NCI-H1092 treated with DMSO at 0.1 percent for 48 hours (cell line): ENCODE measurements around the gene RUFY2.
A peak's percentile ranks its signal among the peaks of the same experiment; 100 is the strongest.
"Not testable (repeated sequence)": the region's sequence is repeated elsewhere in the genome, so short reads cannot be mapped to it uniquely, and the experiment has no call there.

Experiments
- DNase-seq: peaks from one replicate; lab custom pipeline; 2025; lab: John Stamatoyannopoulos, UW

The RUFY2 gene

DNA sequence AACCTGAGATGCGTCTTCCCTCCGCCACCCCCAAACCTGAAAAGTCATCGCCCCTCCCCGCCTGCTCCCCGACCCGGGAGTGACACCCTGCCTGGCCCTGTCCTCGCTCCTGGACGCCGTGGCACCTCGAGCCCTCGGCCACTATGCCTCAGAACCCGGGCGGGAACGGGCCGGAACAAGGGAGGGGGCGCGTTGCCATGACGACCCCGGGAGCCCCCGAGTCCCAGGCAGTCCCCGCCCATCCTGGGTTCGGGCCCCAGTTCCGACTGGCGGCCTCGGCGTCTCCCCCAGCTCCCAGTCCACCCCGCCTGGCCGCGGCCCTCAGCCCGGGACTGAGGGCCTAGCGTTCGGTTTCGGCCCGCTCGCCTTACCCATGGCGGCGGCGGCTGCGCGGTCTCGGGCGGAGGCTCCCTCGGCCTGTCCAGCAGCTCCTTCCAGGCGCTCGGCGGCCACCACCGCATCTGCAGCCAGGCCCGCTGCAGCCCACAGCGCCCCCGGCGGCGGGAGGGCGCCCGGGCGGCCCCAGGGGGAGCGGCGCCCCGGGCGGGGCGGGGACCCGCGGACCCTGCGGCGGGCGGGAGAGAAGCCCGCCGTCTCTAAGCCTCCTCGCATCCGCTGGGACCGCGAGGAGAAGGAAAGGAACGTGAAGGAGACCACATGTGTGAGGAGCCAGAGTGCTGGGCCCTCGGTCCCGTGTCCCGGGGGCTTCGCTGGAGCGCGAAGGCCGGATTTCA, at the start of gene RUFY2:
Gene RUFY2 (minus strand): TSS at position 463 of the 734 bp plus-strand sequence. CDS start 88 bp downstream, at position 375.
- peak; percentile 67 for DNase-seq

GRCh38 chr10:68449698-68450097, 42.6 kb upstream of the RUFY2 start:
- not testable (repeated sequence) for DNase-seq

GRCh38 chr10:68446179-68446578, 39.1 kb upstream of the RUFY2 start:
- no peak for DNase-seq

- no peak for DNase-seq
Measured at GRCh38 chr10:68442971-68443370, 35.9 kb upstream of the RUFY2 start.

- no peak for DNase-seq
Measured at GRCh38 chr10:68440898-68441297, 33.8 kb upstream of the RUFY2 start.

DNA sequence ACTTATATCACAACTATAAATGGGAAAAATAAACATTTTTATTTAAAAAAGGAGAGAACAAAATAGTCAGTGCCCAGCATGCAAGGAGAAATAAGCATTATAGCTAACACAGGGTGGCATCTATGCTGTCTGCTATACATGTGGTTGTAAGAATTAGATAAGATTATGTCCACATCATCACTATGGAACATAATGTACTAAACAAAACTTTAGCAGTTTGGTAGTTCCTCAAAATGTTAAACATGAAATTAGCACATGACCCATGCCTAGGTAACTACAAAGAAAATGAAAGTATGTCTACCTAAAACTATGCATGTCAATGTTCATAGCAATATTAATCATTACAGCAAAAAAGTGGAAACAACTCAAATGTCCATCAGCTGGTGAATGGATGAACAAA, 28.7 kb upstream of the RUFY2 start:
- no peak for DNase-seq

DNA sequence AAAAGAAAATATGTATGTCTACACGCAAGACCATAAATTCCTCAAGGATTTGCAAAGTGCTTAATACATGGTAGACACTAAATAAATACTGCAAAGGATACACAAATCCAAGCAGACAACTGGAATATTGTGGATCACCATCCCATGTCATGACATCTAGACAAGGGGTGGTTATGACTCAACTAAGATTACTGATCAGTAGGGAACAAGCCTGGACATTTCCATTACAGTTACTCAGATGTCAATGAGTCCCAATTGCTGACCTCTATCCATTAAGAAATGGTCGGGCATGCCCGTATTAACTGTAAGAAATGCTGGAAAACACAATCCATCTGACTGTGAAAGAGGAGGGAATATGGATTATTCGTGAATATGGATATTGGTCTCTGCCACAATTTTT, 27.6 kb upstream of the RUFY2 start:
- DNase-seq = no peak

DNA sequence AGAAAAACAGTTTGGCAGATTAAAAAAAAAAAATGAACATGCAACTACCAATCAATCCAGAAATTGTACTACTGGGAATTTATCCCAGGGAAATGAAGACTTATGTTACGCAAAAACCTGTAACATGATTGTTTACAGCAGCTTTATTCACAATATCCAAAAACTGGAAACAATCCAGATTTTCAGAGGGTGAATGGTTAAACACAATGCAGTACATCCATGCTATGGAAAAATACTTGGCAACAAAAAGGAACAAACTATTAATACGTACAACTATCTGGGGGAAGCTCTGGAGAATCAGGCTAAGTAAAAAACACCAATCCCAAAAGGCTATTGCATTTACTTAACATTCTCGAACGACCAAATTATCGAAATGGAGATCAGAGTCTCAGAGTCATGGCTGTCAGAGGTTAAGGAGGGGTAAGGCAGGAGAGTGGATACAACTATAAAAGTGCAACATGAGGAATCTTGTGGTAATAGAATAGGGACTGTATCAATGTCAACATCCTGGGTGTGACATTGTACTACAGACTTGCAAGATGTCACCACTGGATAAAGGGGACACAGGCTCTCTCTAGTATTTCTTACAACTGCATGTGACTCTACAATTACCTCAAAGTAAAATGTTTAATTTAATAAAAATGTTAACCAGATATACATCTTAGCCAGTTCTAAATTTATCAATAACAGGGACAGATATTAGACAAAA, 21.5 kb upstream of the RUFY2 start:
- no peak for DNase-seq

DNA sequence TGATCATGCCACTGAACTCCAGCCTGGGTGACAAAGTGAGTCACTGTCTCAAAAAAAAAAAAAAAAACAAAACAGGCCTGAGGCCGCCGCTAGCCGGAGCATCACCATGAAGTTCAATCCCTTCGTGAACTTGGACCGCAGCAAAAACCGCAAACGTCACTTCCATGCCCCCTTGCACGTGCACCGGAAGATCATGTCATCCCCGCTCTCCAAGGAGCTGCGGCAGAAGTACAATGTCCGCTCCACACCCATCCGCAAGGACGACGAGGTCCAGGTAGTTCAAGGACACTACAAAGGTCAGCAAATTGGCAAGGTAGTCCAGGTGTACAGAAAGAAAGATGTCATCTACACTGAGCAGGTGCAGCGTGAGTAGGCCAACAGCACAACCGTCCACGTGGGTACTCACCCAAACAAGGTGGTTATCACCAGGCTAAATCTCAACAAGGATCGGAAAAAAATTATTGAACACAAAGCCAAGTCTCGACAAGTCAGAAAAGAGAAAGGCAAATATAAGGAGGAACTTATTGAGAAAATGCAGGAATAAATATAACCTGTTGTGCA, 17.5 kb upstream of the RUFY2 start:
- DNase-seq = no peak

DNA sequence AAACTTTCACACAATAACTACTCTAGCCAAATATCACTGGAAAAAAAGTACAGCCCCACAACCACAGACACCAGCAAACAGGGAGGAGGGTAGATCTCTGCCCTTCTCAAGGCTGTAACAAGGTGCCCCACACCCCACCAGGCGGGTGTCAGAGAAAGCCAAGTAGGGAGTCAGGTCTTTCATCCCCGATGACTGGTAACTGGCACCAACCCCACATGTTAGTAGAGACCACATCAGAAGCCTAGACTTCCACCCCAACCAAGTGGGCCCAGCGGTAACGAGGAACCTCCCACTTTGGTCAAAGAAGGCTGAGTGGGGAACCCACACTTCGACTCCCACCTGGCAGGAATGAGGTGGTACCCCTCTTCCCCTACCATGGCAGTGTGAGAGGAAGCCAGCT, 16.4 kb upstream of the RUFY2 start:
- no peak for DNase-seq

DNA sequence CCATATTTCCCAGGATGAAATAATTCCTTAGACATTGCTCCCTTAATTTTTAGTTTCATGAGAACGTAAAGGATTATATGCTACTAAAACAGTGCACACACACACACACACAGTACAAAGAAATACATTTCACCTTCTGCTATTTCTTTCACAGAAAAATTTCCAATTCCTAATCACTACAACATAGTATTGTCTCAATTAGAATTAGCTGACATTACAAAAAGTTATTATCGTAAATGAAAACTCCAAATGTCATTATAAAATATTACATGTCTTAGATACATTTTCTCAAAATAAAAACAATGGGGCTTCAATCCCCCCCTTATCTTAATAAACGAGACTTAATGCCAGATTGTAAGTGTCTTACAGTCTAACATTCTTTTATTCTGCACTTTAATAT, 12.3 kb upstream of the RUFY2 start:
- no peak for DNase-seq

DNA sequence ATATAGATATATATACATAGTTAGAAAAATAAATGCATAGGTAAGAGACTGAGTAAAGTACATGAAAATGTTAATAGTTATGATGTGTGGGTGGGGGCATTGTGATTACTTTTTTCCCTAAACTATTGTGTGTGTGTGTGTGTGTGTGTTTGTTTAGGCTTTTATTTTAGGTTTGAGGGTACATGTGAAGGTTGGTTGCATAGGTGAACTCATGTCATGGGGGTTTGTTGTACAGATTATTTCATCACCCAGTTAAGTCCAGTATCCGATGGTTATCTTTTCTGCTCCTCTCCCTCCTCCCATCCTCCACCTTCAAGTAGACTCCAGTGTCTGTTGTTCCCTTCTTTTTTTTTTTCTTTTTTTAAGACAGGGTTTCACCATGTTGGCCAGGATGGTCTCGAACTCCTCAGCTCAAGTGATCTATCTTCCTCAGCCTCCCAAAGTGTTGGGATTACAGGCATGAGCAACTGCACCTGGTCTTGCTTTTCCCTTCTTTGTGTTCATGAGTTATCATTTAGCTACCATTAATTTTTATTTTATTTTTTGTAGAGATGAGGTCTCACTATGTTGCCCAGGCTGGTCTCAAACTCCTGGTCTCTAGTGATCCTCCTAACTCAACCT, 1.9 kb upstream of the RUFY2 start:
- no peak for DNase-seq

- peak; percentile 45 for DNase-seq
Measured at GRCh38 chr10:68406111-68406814, 814 bp downstream of the RUFY2 start.

GRCh38 chr10:68403701-68404100, 3.4 kb downstream of the RUFY2 start:
- DNase-seq = no peak

DNA sequence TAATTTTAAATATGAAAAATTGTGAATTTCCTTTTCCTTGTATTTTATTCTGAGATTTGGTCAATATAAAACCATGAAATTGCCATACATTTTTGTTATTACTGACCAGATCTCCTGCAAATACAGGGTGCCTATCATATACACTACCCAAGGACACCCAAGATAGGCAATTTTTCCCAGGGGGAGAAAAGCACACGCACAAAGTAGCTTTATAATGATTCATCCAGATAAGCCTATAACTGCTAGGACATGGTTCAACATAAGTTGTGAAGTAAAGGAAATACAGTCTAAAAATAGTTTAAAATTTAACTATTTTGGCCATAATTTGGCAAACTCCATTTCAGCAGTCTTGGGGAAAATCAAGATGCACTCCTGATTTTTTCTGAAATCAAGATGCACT, 4.8 kb downstream of the RUFY2 start:
- DNase-seq = no peak

- no peak for DNase-seq
Measured at GRCh38 chr10:68397005-68397404, 10.1 kb downstream of the RUFY2 start.

DNA sequence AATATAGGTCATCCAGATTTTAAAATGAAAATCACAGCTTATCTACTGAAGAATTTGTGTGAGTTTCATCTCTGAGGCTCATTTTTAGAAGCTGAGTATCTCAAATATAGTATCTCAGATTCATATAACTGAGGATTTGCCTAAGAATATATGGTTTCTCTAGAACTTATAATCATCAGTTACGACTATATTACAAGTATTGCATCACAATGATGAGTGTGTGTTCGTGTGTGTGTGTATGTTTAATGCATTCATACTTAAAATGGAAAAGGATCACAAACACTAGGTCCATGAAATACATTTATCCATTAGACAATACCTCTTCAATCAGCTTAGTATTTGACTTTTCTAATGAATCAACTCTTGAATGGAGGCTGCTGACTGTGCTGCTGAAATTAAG, 21.3 kb downstream of the RUFY2 start:
- no peak for DNase-seq

- DNase-seq = no peak
Measured at GRCh38 chr10:68371604-68372003, 35.5 kb downstream of the RUFY2 start.

- DNase-seq = no peak
Measured at GRCh38 chr10:68367121-68367520, 40.0 kb downstream of the RUFY2 start.

DNA sequence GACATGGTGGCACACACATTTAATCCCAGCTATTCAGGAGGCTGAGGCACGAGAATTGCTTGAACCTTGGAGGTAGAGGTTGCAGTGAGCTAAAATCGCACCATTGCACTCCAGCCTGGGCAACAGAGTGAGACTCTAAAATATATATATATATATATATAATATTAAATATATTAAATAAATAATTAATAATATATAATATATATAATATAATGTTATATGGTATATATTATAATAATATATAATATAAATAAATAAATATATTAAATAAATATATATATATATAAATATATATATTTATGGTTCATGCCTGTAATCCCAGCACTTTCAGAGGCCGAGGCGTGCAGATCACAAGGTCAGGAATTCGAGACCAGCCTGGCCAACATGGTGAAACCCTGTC, 40.5 kb downstream of the RUFY2 start:
- no peak for DNase-seq

GRCh38 chr10:68365611-68366010, 41.5 kb downstream of the RUFY2 start:
- no peak for DNase-seq
